ENCODE measurements around the gene ZNF683. TPM values are rescaled to one million over a fixed set of nuclear protein-coding genes. Genes with fewer than 3 reads are reported as not detected.

ZNF683 gene
- total and polyA plus RNA-seq, 9 of the 15 experiments (the other 6 are each of a cell fraction or from before 2014, with no cell fraction given), result not detected

GRCh38 chr1:26378088-26378878 lies 5.7 kb upstream of the ZNF683 start (continued):
- TF ChIP-seq ATF4 (CRISPR knock-in tag; IDR thresholded peaks at IDR 0.05) (0 out of 2 replicates have a peak, but pooled peaks have one; percentile 8), TCF7 (IDR thresholded peaks at IDR 0.05; ENCODE audit: borderline replicate concordance) (peak; percentile 82; the same call in 1 of the 2 replicates), PHF8 (IDR thresholded peaks at IDR 0.05; ENCODE audit: borderline replicate concordance, low read length) (peak; percentile 53; the same call in 1 of the 2 replicates), ZNF655 (CRISPR knock-in tag; IDR thresholded peaks at IDR 0.05) (0 out of 2 replicates have a peak, but pooled peaks have one; percentile 17), ZNF277 (CRISPR knock-in tag; IDR thresholded peaks at IDR 0.05; ENCODE audit: borderline replicate concordance) (no peak), USF2 (CRISPR knock-in tag; IDR thresholded peaks at IDR 0.05) (no peak), RUNX1 (IDR thresholded peaks at IDR 0.05; ENCODE audit: low read depth) (peak; percentile 92), SMARCE1 (IDR thresholded peaks at IDR 0.05) (peak; percentile 97)
- TF ChIP-seq, protein P1, sequence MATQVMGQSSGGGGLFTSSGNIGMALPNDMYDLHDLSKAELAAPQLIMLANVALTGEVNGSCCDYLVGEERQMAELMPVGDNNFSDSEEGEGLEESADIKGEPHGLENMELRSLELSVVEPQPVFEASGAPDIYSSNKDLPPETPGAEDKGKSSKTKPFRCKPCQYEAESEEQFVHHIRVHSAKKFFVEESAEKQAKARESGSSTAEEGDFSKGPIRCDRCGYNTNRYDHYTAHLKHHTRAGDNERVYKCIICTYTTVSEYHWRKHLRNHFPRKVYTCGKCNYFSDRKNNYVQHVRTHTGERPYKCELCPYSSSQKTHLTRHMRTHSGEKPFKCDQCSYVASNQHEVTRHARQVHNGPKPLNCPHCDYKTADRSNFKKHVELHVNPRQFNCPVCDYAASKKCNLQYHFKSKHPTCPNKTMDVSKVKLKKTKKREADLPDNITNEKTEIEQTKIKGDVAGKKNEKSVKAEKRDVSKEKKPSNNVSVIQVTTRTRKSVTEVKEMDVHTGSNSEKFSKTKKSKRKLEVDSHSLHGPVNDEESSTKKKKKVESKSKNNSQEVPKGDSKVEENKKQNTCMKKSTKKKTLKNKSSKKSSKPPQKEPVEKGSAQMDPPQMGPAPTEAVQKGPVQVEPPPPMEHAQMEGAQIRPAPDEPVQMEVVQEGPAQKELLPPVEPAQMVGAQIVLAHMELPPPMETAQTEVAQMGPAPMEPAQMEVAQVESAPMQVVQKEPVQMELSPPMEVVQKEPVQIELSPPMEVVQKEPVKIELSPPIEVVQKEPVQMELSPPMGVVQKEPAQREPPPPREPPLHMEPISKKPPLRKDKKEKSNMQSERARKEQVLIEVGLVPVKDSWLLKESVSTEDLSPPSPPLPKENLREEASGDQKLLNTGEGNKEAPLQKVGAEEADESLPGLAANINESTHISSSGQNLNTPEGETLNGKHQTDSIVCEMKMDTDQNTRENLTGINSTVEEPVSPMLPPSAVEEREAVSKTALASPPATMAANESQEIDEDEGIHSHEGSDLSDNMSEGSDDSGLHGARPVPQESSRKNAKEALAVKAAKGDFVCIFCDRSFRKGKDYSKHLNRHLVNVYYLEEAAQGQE (IDR thresholded peaks at IDR 0.05; ENCODE audit: borderline replicate concordance), result peak; percentile 37; the same call in 1 of the 2 replicates
- TF ChIP-seq, protein P1 (CRISPR knock-in tag; IDR thresholded peaks at IDR 0.05; ENCODE audit: low read depth), result peak; percentile 66; the same call in 1 of the 2 replicates
- TF ChIP-seq, protein P2, sequence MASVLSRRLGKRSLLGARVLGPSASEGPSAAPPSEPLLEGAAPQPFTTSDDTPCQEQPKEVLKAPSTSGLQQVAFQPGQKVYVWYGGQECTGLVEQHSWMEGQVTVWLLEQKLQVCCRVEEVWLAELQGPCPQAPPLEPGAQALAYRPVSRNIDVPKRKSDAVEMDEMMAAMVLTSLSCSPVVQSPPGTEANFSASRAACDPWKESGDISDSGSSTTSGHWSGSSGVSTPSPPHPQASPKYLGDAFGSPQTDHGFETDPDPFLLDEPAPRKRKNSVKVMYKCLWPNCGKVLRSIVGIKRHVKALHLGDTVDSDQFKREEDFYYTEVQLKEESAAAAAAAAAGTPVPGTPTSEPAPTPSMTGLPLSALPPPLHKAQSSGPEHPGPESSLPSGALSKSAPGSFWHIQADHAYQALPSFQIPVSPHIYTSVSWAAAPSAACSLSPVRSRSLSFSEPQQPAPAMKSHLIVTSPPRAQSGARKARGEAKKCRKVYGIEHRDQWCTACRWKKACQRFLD (CRISPR knock-in tag; IDR thresholded peaks at IDR 0.05), result peak; percentile 49; the same call in 1 of the 2 replicates
